SK-N-SH (cell line): ENCODE measurements around the gene ZNF280C. TPM values are rescaled to one million over a fixed set of nuclear protein-coding genes. Genes with fewer than 3 reads are reported as not detected.

Source experiments
- CTCF ChIA-PET: fragments of 300-600, 350-600 bp; formaldehyde crosslinking; extraction: SDS; loops from one replicate; lab custom pipeline; 2021; lab: Yijun Ruan, JAX
- POLR2A ChIA-PET: fragments of 350-600 bp; sonication (Branson Sonifier 250); formaldehyde crosslinking; extraction: SDS; loops from one replicate; lab custom pipeline; 2020; ENCODE audit warnings: antibody characterized with exemption, inconsistent platforms; lab: Yijun Ruan, JAX
- DNase-seq: peaks from one replicate; pipeline ENCODE4 v3.0.0; 2012
- H2AFZ ChIP-seq: fragments of 200-600 bp; sonication (generic); 2 replicates; pipeline ENCODE4 v1.8.1; 2016; ENCODE audit warnings: antibody characterized with exemption, mild to moderate bottlenecking, low read depth
- H3F3A ChIP-seq: fragments of 200-600 bp; sonication (generic); replicated peaks from 2 replicates; pipeline ENCODE3; 2016; ENCODE audit warnings: antibody characterized with exemption, mild to moderate bottlenecking; ENCODE audit not compliant: insufficient read depth
- H3K27ac ChIP-seq, 2 experiments: fragments of 200-500 bp in 1 of 2; fragments of 200-600 bp in 1 of 2; sonication (Bioruptor generic) in 1 of 2; sonication (generic), shearing (Covaris generic) in 1 of 2; 2 replicates each; pipeline versions ENCODE4 v1.5.1 to v1.6.1; 2014 to 2016; ENCODE audit warnings: low read depth in 2 of 2, inconsistent platforms in 1 of 2, low read length in 1 of 2, mild to moderate bottlenecking in 1 of 2, mixed read lengths in 1 of 2
- H3K27me3 ChIP-seq: fragments of 200-600 bp; sonication (generic), shearing (Covaris generic); 2 replicates; pipeline ENCODE4 v1.6.1; 2016; ENCODE audit warnings: mixed run types; ENCODE audit not compliant: insufficient read depth
- H3K36me3 ChIP-seq, 2 experiments: fragments of 200-500 bp in 1 of 2; fragments of 200-600 bp in 1 of 2; sonication (Bioruptor generic) in 1 of 2; sonication (generic) in 1 of 2; replicated peaks in 1 of 2; 2 replicates each; pipeline versions ENCODE3 to v1.5.1; 2014 to 2016; ENCODE audit warnings: low read length in 1 of 2, mild to moderate bottlenecking in 1 of 2; ENCODE audit not compliant: insufficient read depth in 2 of 2, control insufficient read depth in 1 of 2
- H3K4me1 ChIP-seq, 2 experiments: fragments of 200-500 bp in 1 of 2; fragments of 200-600 bp in 1 of 2; sonication (Bioruptor generic) in 1 of 2; sonication (generic), shearing (Covaris generic) in 1 of 2; 2 replicates each; pipeline versions ENCODE4 v1.5.1 to v1.6.1; 2014 to 2016; ENCODE audit warnings: low read depth in 1 of 2, low read length in 1 of 2, mixed run types in 1 of 2; ENCODE audit not compliant: insufficient read depth in 2 of 2, control insufficient read depth in 1 of 2
- H3K4me2 ChIP-seq: fragments of 200-600 bp; sonication (generic), shearing (Covaris generic); 2 replicates; pipeline ENCODE4 v1.6.1; 2017; ENCODE audit warnings: mixed run types
- H3K4me3 ChIP-seq, 2 experiments: fragments of 200-500 bp in 1 of 2; fragments of 200-600 bp in 1 of 2; sonication (Bioruptor generic) in 1 of 2; sonication (generic), shearing (Covaris generic) in 1 of 2; 2 replicates each; pipeline versions ENCODE4 v1.5.1 to v1.8.1; 2014 to 2016; ENCODE audit warnings: low read depth in 2 of 2, inconsistent platforms in 1 of 2, low read length in 1 of 2, mild to moderate bottlenecking in 1 of 2, mixed read lengths in 1 of 2, moderate library complexity in 1 of 2
- H3K79me2 ChIP-seq: fragments of 200-600 bp; sonication (generic); 2 replicates; pipeline ENCODE4 v1.8.1; 2017; ENCODE audit warnings: mild to moderate bottlenecking; ENCODE audit not compliant: insufficient read depth
- H3K9ac ChIP-seq: fragments of 200-600 bp; sonication (generic); 2 replicates; pipeline ENCODE4 v1.6.1; 2017; ENCODE audit warnings: mixed run types
- H3K9me2 ChIP-seq: fragments of 200-600 bp; sonication (generic); 2 replicates; pipeline ENCODE4 v1.6.1; 2017; ENCODE audit warnings: mixed run types
- H3K9me3 ChIP-seq: fragments of 200-600 bp; sonication (generic); 2 replicates; pipeline ENCODE4 v1.6.1; 2017; ENCODE audit warnings: mixed run types, mild to moderate bottlenecking, moderate library complexity
- H4K20me1 ChIP-seq: fragments of 200-600 bp; sonication (generic); 2 replicates; pipeline ENCODE4 v1.6.1; 2017; ENCODE audit warnings: mild to moderate bottlenecking, mixed run types; ENCODE audit not compliant: insufficient read depth
- CHD2 ChIP-seq: fragments of 150-350 bp; IDR thresholded peaks from 2 replicates; pipeline ENCODE4 v1.6.1; 2018; ENCODE audit warnings: low read length; ENCODE audit not compliant: partially characterized antibody
- EZH2phosphoT487 ChIP-seq: fragments of 200-600 bp; sonication (generic); IDR thresholded peaks from 2 replicates; pipeline ENCODE4 v1.6.1; 2017; ENCODE audit warnings: low read depth, mixed run types, mild to moderate bottlenecking, antibody characterized with exemption, moderate library complexity, borderline replicate concordance
- GABPA ChIP-seq: IDR thresholded peaks from 2 replicates; pipeline ENCODE4 v1.4.0; 2012; ENCODE audit warnings: low read depth, mild to moderate bottlenecking
- MEF2A ChIP-seq: IDR thresholded peaks from 2 replicates; pipeline ENCODE4 v1.4.0; 2012; ENCODE audit warnings: low read depth, borderline replicate concordance
- PBX3 ChIP-seq: IDR thresholded peaks from 2 replicates; pipeline ENCODE4; 2012
- POLR2AphosphoS5 ChIP-seq: IDR thresholded peaks from 2 replicates; pipeline ENCODE4 v1.6.1; 2012; ENCODE audit warnings: low read depth, low read length
- RCOR1 ChIP-seq: fragments of 150-350 bp; IDR thresholded peaks from 2 replicates; pipeline ENCODE4 v1.6.1; 2017; ENCODE audit warnings: antibody characterized with exemption, low read length
- RXRA ChIP-seq: IDR thresholded peaks from 2 replicates; pipeline ENCODE4 v1.4.0; 2012; ENCODE audit warnings: low read depth, mild to moderate bottlenecking, borderline replicate concordance
- SMC3 ChIP-seq: IDR thresholded peaks from 2 replicates; pipeline ENCODE4 v1.6.1; 2012; ENCODE audit warnings: low read depth, low read length, improper control_type of control experiment
- TAF1 ChIP-seq: IDR thresholded peaks from 2 replicates; pipeline ENCODE4 v1.6.1; 2012; ENCODE audit warnings: low read depth, mild to moderate bottlenecking, low read length, moderate library complexity, borderline replicate concordance
- TEAD4 ChIP-seq: IDR thresholded peaks from 2 replicates; pipeline ENCODE4 v1.4.0; 2012; ENCODE audit warnings: mild to moderate bottlenecking, borderline replicate concordance; ENCODE audit not compliant: insufficient read depth
- WGBS: methylation state at CpG from one replicate; pipeline ENCODE4 v1.1.6; 2017; ENCODE audit warnings: low lambda C conversion rate; 5-methylcytosine and 5-hydroxymethylcytosine counted together
- polyA plus RNA-seq, 3 experiments: library from polyadenylated mRNA; depleted of rRNA; stranded (reverse); fragments of >200 nt; gene quantifications; 2 replicates each; pipeline ENCODE4 v1.2.3, GENCODE V29; 2012

Gene ZNF280C
- polyA plus RNA-seq, 1 of the 3 experiments (the other 2 are of a cell fraction) = 2.7 TPM

- Histone ChIP-seq H3K9me3 (no peaks in the 10 kb centered on the region), H4K20me1 (no peaks in the 10 kb centered on the region), H3K9me2 (no peaks in the 10 kb centered on the region), H2AFZ (no peak overlapping the region), H3F3A (no peaks in the 10 kb centered on the region), H3K9ac (no peak overlapping the region), H3K79me2 (no peaks in the 10 kb centered on the region), H3K4me3 (no peak overlapping the region), H3K27ac (no peak overlapping the region), H3K4me2 (no peak overlapping the region), H3K36me3 (peaks cover 27 to 40% of the 10 kb centered on the region in 2 experiments), H3K4me1 (no peaks in the 10 kb centered on the region), H3K27me3 (peaks cover 4% of the 10 kb centered on the region; the same call in 1 of the 2 replicates)
- ChIA-PET CTCF (interaction anchor here (0.6 kb wide), 1 partner anchor 20 kb away, joined by 3 read pairs; no protein-coding TSS in a partner anchor), POLR2A (no interaction called here)
- TF ChIP-seq MEF2A (no peak), RXRA (no peak), PBX3 (no peak), EZH2phosphoT487 (no peak), RCOR1 (no peak)
- no peak for DNase-seq
- WGBS = 57% methylated on average over 1 of the region's 1 CpG
Observed at GRCh38 chrX:130212371-130212770, 56.3 kb downstream of the ZNF280C start.

- ChIA-PET CTCF (interaction anchor here (0.6 kb wide), 1 partner anchor 19 kb away, joined by 3 read pairs; no protein-coding TSS in a partner anchor), POLR2A (no interaction called here)
- 48% methylated on average over 4 of the region's 4 CpGs for WGBS
Observed at GRCh38 chrX:130211415-130212186, 57.1 kb downstream of the ZNF280C start.

GRCh38 chrX:130204647-130205046 is 64.1 kb downstream of the ZNF280C start:
- Histone ChIP-seq H3K9ac (no peak overlapping the region), H3K27ac (no peak overlapping the region), H3K4me2 (no peak overlapping the region), H3F3A (no peaks in the 10 kb centered on the region), H3K4me1 (no peaks in the 10 kb centered on the region), H3K9me2 (no peaks in the 10 kb centered on the region), H3K27me3 (peaks cover 10% of the 10 kb centered on the region; the same call in 1 of the 2 replicates), H3K9me3 (no peaks in the 10 kb centered on the region), H3K4me3 (no peak overlapping the region), H3K79me2 (no peaks in the 10 kb centered on the region), H2AFZ (no peak overlapping the region), H3K36me3 (peaks cover 9 to 16% of the 10 kb centered on the region in 2 experiments), H4K20me1 (no peaks in the 10 kb centered on the region)
- no peak for DNase-seq
- CTCF ChIA-PET = interaction anchor here (0.6 to 2.0 kb wide), 3 partner anchors 12 to 125 kb away, joined by 3 to 12 read pairs (median 5); no protein-coding TSS in a partner anchor
- POLR2A ChIA-PET = no interaction called here
- TF ChIP-seq GABPA (no peak), TEAD4 (no peak), CHD2 (no peak), SMC3 (no peak), TAF1 (no peak)
- 40% methylated on average over 1 of the region's 1 CpG for WGBS

More at GRCh38 chrX:130211415-130212186, 57.1 kb downstream of the ZNF280C start:
- Histone ChIP-seq H3K36me3 (peaks cover 31 to 40% of the 10 kb centered on the region in 2 experiments), H3K27ac (no peak overlapping the region), H3K9ac (no peak overlapping the region), H2AFZ (no peak overlapping the region), H4K20me1 (no peaks in the 10 kb centered on the region), H3K79me2 (no peaks in the 10 kb centered on the region), H3K9me3 (no peaks in the 10 kb centered on the region), H3K4me1 (no peaks in the 10 kb centered on the region), H3K27me3 (peaks cover 4% of the 10 kb centered on the region; the same call in 1 of the 2 replicates), H3K4me3 (no peak overlapping the region), H3F3A (no peaks in the 10 kb centered on the region), H3K9me2 (no peaks in the 10 kb centered on the region), H3K4me2 (no peak overlapping the region)
- TF ChIP-seq POLR2AphosphoS5 = no peak
- no peak for DNase-seq
